Skeletal muscle tissue (tissue), 4 donors: ENCODE data around the gene KRTAP10-6. TPM values are rescaled to one million over a fixed set of nuclear protein-coding genes. Genes with fewer than 3 reads are reported as not detected.
"Not testable (repeated sequence)": the region's sequence is repeated elsewhere in the genome, so short reads cannot be mapped to it uniquely, and the experiment has no call there.

Experiments used
- H3K27ac ChIP-seq: one replicate; pipeline ENCODE4 v1.7.0; 2013; ENCODE audit warnings: mild to moderate bottlenecking, low read depth, low read length, inconsistent platforms
- H3K27me3 ChIP-seq, 3 donors: one replicate each; pipeline ENCODE4 v1.7.0; 2013; ENCODE audit warnings: low read length in 3 of 3; ENCODE audit not compliant: control insufficient read depth in 3 of 3, insufficient read depth in 3 of 3
- H3K36me3 ChIP-seq, 3 donors: one replicate each; pipeline ENCODE4 v1.7.0; 2013; ENCODE audit warnings: low read length in 3 of 3; ENCODE audit not compliant: control insufficient read depth in 3 of 3, insufficient read depth in 3 of 3
- H3K4me1 ChIP-seq, 3 donors: one replicate each; pipeline ENCODE4 v1.7.0; 2013; ENCODE audit warnings: low read length in 3 of 3, mild to moderate bottlenecking in 3 of 3; ENCODE audit not compliant: control insufficient read depth in 3 of 3, insufficient read depth in 3 of 3
- H3K4me3 ChIP-seq, 3 donors: one replicate each; pipeline ENCODE4 v1.7.0; 2013; ENCODE audit warnings: low read length in 3 of 3
- H3K9ac ChIP-seq, 3 donors: one replicate each; pipeline ENCODE4 v1.7.0; 2013; ENCODE audit warnings: low read length in 3 of 3, mild to moderate bottlenecking in 3 of 3, moderate library complexity in 2 of 3, low read depth in 1 of 3
- H3K9me3 ChIP-seq, 3 donors: one replicate each; pipeline ENCODE4 v1.7.0; 2013; ENCODE audit warnings: low read length in 3 of 3; ENCODE audit not compliant: control insufficient read depth in 3 of 3
- total RNA-seq: library from RNA; depleted of rRNA; stranded (reverse); fragments of >200 nt; gene quantifications from one replicate; pipeline ENCODE4 v1.2.3, GENCODE V29; 2014
- donor health status: Osteomylitis.

The KRTAP10-6 gene
- total RNA-seq, 1 donor from 2014 or later = not detected

GRCh38 chr21:44600118-44600978 is 8.0 kb upstream of the KRTAP10-6 start, which contains the start of gene KRTAP10-7:
TSS of gene KRTAP10-7 (plus strand) at chr21:44600597. CDS start at chr21:44600622, 25 bp downstream.
- H3K27me3 ChIP-seq = peaks cover 41 to 61% (median 53%) of the 10 kb centered on the region in 3 donors
- not testable (repeated sequence) for H3K27ac ChIP-seq

GRCh38 chr21:44599264-44600029 is 7.1 kb upstream of the KRTAP10-6 start:
- Histone ChIP-seq H3K36me3 (no peaks in the 10 kb centered on the region), H3K4me1 (no peaks in the 10 kb centered on the region), H3K27me3 (peaks cover 43 to 68% (median 53%) of the 10 kb centered on the region in 3 donors), H3K4me3 (no peak overlapping the region), H3K27ac (no peak overlapping the region), H3K9ac (no peak overlapping the region), H3K9me3 (peaks cover 0 to 5% (median 0%) of the 10 kb centered on the region in 3 donors)

More at GRCh38 chr21:44600118-44600978, 8.0 kb upstream of the KRTAP10-6 start, which contains the start of gene KRTAP10-7:
- not testable (repeated sequence) for H3K9ac ChIP-seq, H3K36me3 ChIP-seq, H3K9me3 ChIP-seq, H3K4me3 ChIP-seq, H3K4me1 ChIP-seq

- H3K36me3 ChIP-seq = no peaks in the 10 kb centered on the region
- no peaks in the 10 kb centered on the region for H3K9me3 ChIP-seq
- H3K4me1 ChIP-seq = peaks cover 3 to 6% (median 3%) of the 10 kb centered on the region in 3 donors
- H3K9ac ChIP-seq = no peak overlapping the region
- no peak overlapping the region for H3K4me3 ChIP-seq
- H3K27ac ChIP-seq = no peak overlapping the region
- H3K27me3 ChIP-seq = peaks cover 46 to 70% (median 54%) of the 10 kb centered on the region in 3 donors
Observed at GRCh38 chr21:44598061-44598460, 5.8 kb upstream of the KRTAP10-6 start.

GRCh38 chr21:44596068-44596725 is 3.9 kb upstream of the KRTAP10-6 start:
- no peaks in the 10 kb centered on the region for H3K36me3 ChIP-seq
- H3K4me1 ChIP-seq = peaks cover 3 to 14% (median 6%) of the 10 kb centered on the region in 3 donors
- H3K4me3 ChIP-seq = no peak overlapping the region
- no peak overlapping the region for H3K9ac ChIP-seq
- H3K27ac ChIP-seq = no peak overlapping the region
- peaks cover 38 to 66% (median 51%) of the 10 kb centered on the region in 3 donors for H3K27me3 ChIP-seq
- no peaks in the 10 kb centered on the region for H3K9me3 ChIP-seq

- Histone ChIP-seq H3K27me3 (peaks cover 38 to 63% (median 51%) of the 10 kb centered on the region in 3 donors), H3K36me3 (no peaks in the 10 kb centered on the region), H3K27ac (no peak overlapping the region), H3K4me1 (peaks cover 3 to 14% (median 6%) of the 10 kb centered on the region in 3 donors), H3K4me3 (no peak overlapping the region), H3K9ac (no peak overlapping the region), H3K9me3 (no peaks in the 10 kb centered on the region)
Observed at GRCh38 chr21:44595524-44595923, 3.2 kb upstream of the KRTAP10-6 start.

GRCh38 chr21:44594406-44594916 is 2.2 kb upstream of the KRTAP10-6 start:
- peaks cover 3 to 14% (median 6%) of the 10 kb centered on the region in 3 donors for H3K4me1 ChIP-seq
- H3K27me3 ChIP-seq = peaks cover 34 to 62% (median 51%) of the 10 kb centered on the region in 3 donors
- no peak overlapping the region for H3K4me3 ChIP-seq
- H3K9me3 ChIP-seq = no peaks in the 10 kb centered on the region
- no peaks in the 10 kb centered on the region for H3K36me3 ChIP-seq
- no peak overlapping the region for H3K27ac ChIP-seq
- H3K9ac ChIP-seq = no peak overlapping the region

- H3K4me1 ChIP-seq = peaks cover 3 to 14% (median 6%) of the 10 kb centered on the region in 3 donors
- no peaks in the 10 kb centered on the region for H3K36me3 ChIP-seq
- H3K4me3 ChIP-seq = no peak overlapping the region
- H3K27me3 ChIP-seq = peaks cover 35 to 62% (median 48%) of the 10 kb centered on the region in 3 donors
- no peak overlapping the region for H3K27ac ChIP-seq
- H3K9me3 ChIP-seq = peaks cover 0 to 2% (median 0%) of the 10 kb centered on the region in 3 donors
- no peak overlapping the region for H3K9ac ChIP-seq
Observed at GRCh38 chr21:44593598-44594405, 1.5 kb upstream of the KRTAP10-6 start.

- H3K4me3 ChIP-seq, H3K36me3 ChIP-seq, H3K9me3 ChIP-seq: not testable (repeated sequence)
Observed at GRCh38 chr21:44591801-44592130, 539 bp downstream of the KRTAP10-6 start.

More at GRCh38 chr21:44591801-44592130, 539 bp downstream of the KRTAP10-6 start:
- not testable (repeated sequence) for H3K9ac ChIP-seq, H3K27ac ChIP-seq
- peaks cover 3 to 14% (median 6%) of the 10 kb centered on the region in 3 donors for H3K4me1 ChIP-seq
- H3K27me3 ChIP-seq = peaks cover 28 to 61% (median 38%) of the 10 kb centered on the region in 3 donors
